ENCODE data around the gene SUPT5H. TPM values are rescaled to one million over a fixed set of nuclear protein-coding genes. Genes with fewer than 3 reads are reported as not detected.
A peak's percentile ranks its signal among the peaks of the same experiment; 100 is the strongest.

SUPT5H gene
- total RNA-seq, 1 donor from 2014 or later: 106 TPM

- no peak for DNase-seq (ENCODE audit: low spot score)
- Mint-ChIP-seq H3K27ac (ENCODE audit: unreplicated experiment) (peak overlapping the region; percentile 98), H3K4me1 (ENCODE audit: low read depth) (peaks cover 44% of the 10 kb centered on the region), H3K36me3 (ENCODE audit: low read depth) (peaks cover 15% of the 10 kb centered on the region), H3K9me3 (ENCODE audit: low read depth) (no peaks in the 10 kb centered on the region), H3K4me3 (ENCODE audit: unreplicated experiment) (peak overlapping the region; percentile 100), H3K27me3 (ENCODE audit: low read depth) (no peaks in the 10 kb centered on the region)
- no peak for TF ChIP-seq CTCF (IDR thresholded peaks at IDR 0.05)
Measured at GRCh38 chr19:39434123-39435076, 11.0 kb upstream of the SUPT5H start.

- peak; percentile 18 for TF ChIP-seq CTCF (IDR thresholded peaks at IDR 0.05)
- peaks cover 15% of the 10 kb centered on the region for H3K36me3 Mint-ChIP-seq (ENCODE audit: low read depth)
- DNase-seq (ENCODE audit: low spot score): peak; percentile 100
- peak within 1 kb of the TSS; percentile 98 for H3K27ac Mint-ChIP-seq (ENCODE audit: unreplicated experiment)
- H3K27me3 Mint-ChIP-seq (ENCODE audit: low read depth): no peaks in the 10 kb centered on the region
- H3K4me3 Mint-ChIP-seq (ENCODE audit: unreplicated experiment): peak within 1 kb of the TSS; percentile 100
- H3K9me3 Mint-ChIP-seq (ENCODE audit: low read depth): no peaks in the 10 kb centered on the region
- peaks cover 45% of the 10 kb centered on the region for H3K4me1 Mint-ChIP-seq (ENCODE audit: low read depth)
Measured at GRCh38 chr19:39435499-39436349, 9.7 kb upstream of the SUPT5H start, which contains the start of gene RPS16. Gene RPS16, minus strand, starts transcription at chr19:39435949. Its CDS starts 54 bp downstream, at chr19:39435895.

- peak overlapping the region; percentile 100 for H3K4me3 Mint-ChIP-seq (ENCODE audit: unreplicated experiment)
- DNase-seq (ENCODE audit: low spot score): no peak
- H3K36me3 Mint-ChIP-seq (ENCODE audit: low read depth): peaks cover 15% of the 10 kb centered on the region
- H3K4me1 Mint-ChIP-seq (ENCODE audit: low read depth): peaks cover 41% of the 10 kb centered on the region
- H3K27ac Mint-ChIP-seq (ENCODE audit: unreplicated experiment): peak overlapping the region; percentile 98
- no peak for TF ChIP-seq CTCF (IDR thresholded peaks at IDR 0.05)
- H3K9me3 Mint-ChIP-seq (ENCODE audit: low read depth): no peaks in the 10 kb centered on the region
- no peaks in the 10 kb centered on the region for H3K27me3 Mint-ChIP-seq (ENCODE audit: low read depth)
Measured at GRCh38 chr19:39436350-39436716, 9.0 kb upstream of the SUPT5H start.

- DNase-seq (ENCODE audit: low spot score): no peak
- Mint-ChIP-seq H3K27me3 (ENCODE audit: low read depth) (no peaks in the 10 kb centered on the region), H3K36me3 (ENCODE audit: low read depth) (peaks cover 8% of the 10 kb centered on the region), H3K4me1 (ENCODE audit: low read depth) (peaks cover 40% of the 10 kb centered on the region), H3K4me3 (ENCODE audit: unreplicated experiment) (no peak overlapping the region), H3K27ac (ENCODE audit: unreplicated experiment) (no peak overlapping the region), H3K9me3 (ENCODE audit: low read depth) (no peaks in the 10 kb centered on the region)
- TF ChIP-seq CTCF (IDR thresholded peaks at IDR 0.05): no peak
Measured at GRCh38 chr19:39438270-39438934, 7.0 kb upstream of the SUPT5H start.

All from chondrocyte (in vitro differentiated cells).